DND-41 (cell line): ENCODE results near the gene MGST2.

Experiments used
- EZH2 ChIP-seq: IDR thresholded peaks from 3 replicates; pipeline ENCODE4 v1.6.1; 2012; ENCODE audit warnings: borderline replicate concordance, low read depth, mild to moderate bottlenecking, moderate library complexity, low read length, inconsistent platforms; ENCODE audit not compliant: severe bottlenecking
- TF ChIP-seq, protein P1 (sequence below): IDR thresholded peaks from 2 replicates; pipeline ENCODE4 v1.5.1; 2012; ENCODE audit warnings: borderline replicate concordance, low read length, moderate library complexity, mild to moderate bottlenecking; ENCODE audit not compliant: poor library complexity, severe bottlenecking; ENCODE audit errors: extremely low read depth

DNA sequence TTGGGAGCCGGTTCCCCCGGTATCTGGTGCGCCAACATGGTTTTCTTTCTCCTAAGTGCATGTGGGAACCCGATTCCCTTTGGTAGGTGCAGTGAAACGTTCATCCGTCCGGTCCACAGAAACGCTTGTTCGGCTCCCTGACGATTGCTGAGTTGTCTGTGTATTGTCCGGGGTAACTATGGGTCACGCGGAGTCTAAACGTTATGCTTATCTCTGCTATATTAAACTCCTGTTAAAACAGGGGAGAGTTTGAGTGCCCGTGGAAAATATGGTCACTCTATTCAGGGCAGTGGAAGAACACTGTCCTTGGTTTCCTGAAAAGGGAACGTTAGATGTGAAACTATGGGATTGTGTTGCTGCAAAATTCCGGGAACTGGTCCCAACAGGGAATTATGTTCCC, 32.4 kb upstream of the MGST2 start:
- TF ChIP-seq, protein P1, sequence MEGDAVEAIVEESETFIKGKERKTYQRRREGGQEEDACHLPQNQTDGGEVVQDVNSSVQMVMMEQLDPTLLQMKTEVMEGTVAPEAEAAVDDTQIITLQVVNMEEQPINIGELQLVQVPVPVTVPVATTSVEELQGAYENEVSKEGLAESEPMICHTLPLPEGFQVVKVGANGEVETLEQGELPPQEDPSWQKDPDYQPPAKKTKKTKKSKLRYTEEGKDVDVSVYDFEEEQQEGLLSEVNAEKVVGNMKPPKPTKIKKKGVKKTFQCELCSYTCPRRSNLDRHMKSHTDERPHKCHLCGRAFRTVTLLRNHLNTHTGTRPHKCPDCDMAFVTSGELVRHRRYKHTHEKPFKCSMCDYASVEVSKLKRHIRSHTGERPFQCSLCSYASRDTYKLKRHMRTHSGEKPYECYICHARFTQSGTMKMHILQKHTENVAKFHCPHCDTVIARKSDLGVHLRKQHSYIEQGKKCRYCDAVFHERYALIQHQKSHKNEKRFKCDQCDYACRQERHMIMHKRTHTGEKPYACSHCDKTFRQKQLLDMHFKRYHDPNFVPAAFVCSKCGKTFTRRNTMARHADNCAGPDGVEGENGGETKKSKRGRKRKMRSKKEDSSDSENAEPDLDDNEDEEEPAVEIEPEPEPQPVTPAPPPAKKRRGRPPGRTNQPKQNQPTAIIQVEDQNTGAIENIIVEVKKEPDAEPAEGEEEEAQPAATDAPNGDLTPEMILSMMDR, result no peak
- TF ChIP-seq EZH2, result no peak
